Keratinocyte (primary cell): ENCODE results near the gene ZNF610. TPM values are rescaled to one million over a fixed set of nuclear protein-coding genes. Genes with fewer than 3 reads are reported as not detected.

Experiments
- DNase-seq: peaks from one replicate; pipeline ENCODE4 v3.0.0-alpha.2; 2011; ENCODE audit warnings: low read depth, missing footprints, low spot score
- FAIRE-seq: peaks from 2 replicates; lab custom pipeline; 2011; peaks lifted over from hg19 to GRCh38; lab: Jason Lieb, UNC
- H2AFZ ChIP-seq: 2 replicates; pipeline ENCODE4 v1.6.0; 2012; ENCODE audit warnings: low read length, control low read depth, inconsistent platforms; ENCODE audit not compliant: control insufficient read depth
- H3K27ac ChIP-seq: 2 replicates; pipeline ENCODE4 v1.5.1; 2011; ENCODE audit warnings: low read length; ENCODE audit not compliant: control insufficient read depth, insufficient read depth
- H3K27me3 ChIP-seq: 3 replicates; pipeline ENCODE4 v1.6.0; 2011; ENCODE audit warnings: low read length; ENCODE audit not compliant: control insufficient read depth, insufficient read depth; ENCODE audit errors: extremely low read depth
- H3K36me3 ChIP-seq, 2 experiments: 2 replicates in 1 of 2; 3 replicates in 1 of 2; pipeline ENCODE4 v1.5.1; 2011; ENCODE audit warnings: low read length in 2 of 2, mild to moderate bottlenecking in 1 of 2; ENCODE audit not compliant: control insufficient read depth in 2 of 2, insufficient read depth in 2 of 2; ENCODE audit errors: extremely low read depth in 1 of 2
- H3K4me1 ChIP-seq: 3 replicates; pipeline ENCODE4 v1.5.1; 2011; ENCODE audit warnings: low read length; ENCODE audit not compliant: control insufficient read depth, insufficient read depth; ENCODE audit errors: extremely low read depth
- H3K4me2 ChIP-seq: 3 replicates; pipeline ENCODE4 v1.6.0; 2011; ENCODE audit warnings: low read depth, low read length; ENCODE audit not compliant: control insufficient read depth, insufficient read depth; ENCODE audit errors: extremely low read depth
- H3K4me3 ChIP-seq, 3 experiments: fragments of 200-600 bp in 1 of 3; sonication (generic) in 1 of 3; 2 replicates in 2 of 3; 3 replicates in 1 of 3; pipeline ENCODE4 v1.5.1; 2011 to 2016; ENCODE audit warnings: low read length in 3 of 3, mild to moderate bottlenecking in 3 of 3, control low read depth in 2 of 3, inconsistent platforms in 1 of 3, low read depth in 1 of 3, mixed read lengths in 1 of 3, mixed run types in 1 of 3, moderate library complexity in 1 of 3; ENCODE audit not compliant: control insufficient read depth in 2 of 3, insufficient read depth in 2 of 3; ENCODE audit errors: extremely low read depth in 1 of 3
- H3K79me2 ChIP-seq: 2 replicates; pipeline ENCODE4 v1.6.0; 2012; ENCODE audit warnings: low read length; ENCODE audit not compliant: control insufficient read depth, insufficient read depth
- H3K9ac ChIP-seq: 3 replicates; pipeline ENCODE4 v1.6.0; 2011; ENCODE audit warnings: low read length; ENCODE audit not compliant: control insufficient read depth, insufficient read depth; ENCODE audit errors: extremely low read depth
- H3K9me1 ChIP-seq: 3 replicates; pipeline ENCODE4 v1.6.0; 2011; ENCODE audit warnings: low read length; ENCODE audit not compliant: control insufficient read depth, insufficient read depth; ENCODE audit errors: extremely low read depth
- H3K9me3 ChIP-seq: 2 replicates; pipeline ENCODE4 v1.5.1; 2012; ENCODE audit warnings: low read depth, low read length; ENCODE audit not compliant: control insufficient read depth
- H4K20me1 ChIP-seq: 3 replicates; pipeline ENCODE4 v1.6.0; 2011; ENCODE audit warnings: low read length; ENCODE audit not compliant: control insufficient read depth, insufficient read depth; ENCODE audit errors: extremely low read depth
- EZH2 ChIP-seq: IDR thresholded peaks from one replicate; pipeline ENCODE4 v1.6.1; 2012; ENCODE audit warnings: inconsistent platforms, mild to moderate bottlenecking, low read length, moderate library complexity
- dilution Hi-C: fragments of 300-500 bp; cut with MboI; formaldehyde crosslinking; loops from one replicate; pipeline ENCODE4 v1.7.0; 2020; ENCODE audit warnings: low sequenced_read_pairs; ENCODE audit not compliant: extremely low pct_ligation_motif_present
- polyA plus RNA-seq, 5 experiments: library from polyadenylated mRNA; depleted of rRNA in 3 of 5; stranded (reverse) in 3 of 5; stranded (forward) in 1 of 5; unstranded in 1 of 5; fragments of >200 nt; gene quantifications; 1 replicate in 1 of 5; 2 replicates in 3 of 5; 3 replicates in 1 of 5; pipeline versions ENCODE4 v1.2.1 to v1.2.3, GENCODE V29; 2011 to 2012; ENCODE audit warnings: missing spikeins in 2 of 5, low read depth in 1 of 5, low replicate concordance in 1 of 5
- TF ChIP-seq, protein P1 (sequence below), 3 experiments: IDR thresholded peaks in 1 of 3; conservative IDR thresholded peaks in 1 of 3; optimal IDR thresholded peaks in 1 of 3; 2 replicates in 2 of 3; 3 replicates in 1 of 3; pipeline versions ENCODE3 to v1.5.1; 2011; ENCODE audit warnings: low read length in 3 of 3, mild to moderate bottlenecking in 3 of 3, moderate library complexity in 2 of 3, control low read depth in 1 of 3, inconsistent platforms in 1 of 3; ENCODE audit not compliant: insufficient read depth in 2 of 3; ENCODE audit errors: extremely low read depth in 1 of 3

Gene ZNF610
- polyA plus RNA-seq, 1 donor (not counting 4 experiments of a cell fraction or from before 2014, with no cell fraction given): 1.8 TPM

DNA sequence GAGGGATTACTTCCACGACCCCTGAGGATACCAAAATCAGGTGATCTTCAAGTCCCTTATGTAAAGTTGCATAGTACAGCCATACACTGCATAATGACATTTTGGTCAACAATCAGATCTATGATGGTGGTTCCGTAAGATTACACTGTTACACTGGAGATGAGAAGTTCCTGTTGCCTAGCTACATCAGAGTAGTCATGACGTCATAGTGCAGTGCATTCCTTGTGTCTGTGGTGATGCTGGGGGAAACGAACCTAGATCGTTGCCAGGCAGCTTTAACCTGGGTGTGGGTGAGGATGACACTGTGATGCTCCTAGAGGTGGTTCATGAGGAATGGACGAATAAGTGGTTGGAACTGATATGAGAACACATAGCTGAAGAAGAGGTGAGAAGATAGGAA lies 9.1 kb downstream of the ZNF610 start:
- TF ChIP-seq EZH2: no peak
- TF ChIP-seq, protein P1, sequence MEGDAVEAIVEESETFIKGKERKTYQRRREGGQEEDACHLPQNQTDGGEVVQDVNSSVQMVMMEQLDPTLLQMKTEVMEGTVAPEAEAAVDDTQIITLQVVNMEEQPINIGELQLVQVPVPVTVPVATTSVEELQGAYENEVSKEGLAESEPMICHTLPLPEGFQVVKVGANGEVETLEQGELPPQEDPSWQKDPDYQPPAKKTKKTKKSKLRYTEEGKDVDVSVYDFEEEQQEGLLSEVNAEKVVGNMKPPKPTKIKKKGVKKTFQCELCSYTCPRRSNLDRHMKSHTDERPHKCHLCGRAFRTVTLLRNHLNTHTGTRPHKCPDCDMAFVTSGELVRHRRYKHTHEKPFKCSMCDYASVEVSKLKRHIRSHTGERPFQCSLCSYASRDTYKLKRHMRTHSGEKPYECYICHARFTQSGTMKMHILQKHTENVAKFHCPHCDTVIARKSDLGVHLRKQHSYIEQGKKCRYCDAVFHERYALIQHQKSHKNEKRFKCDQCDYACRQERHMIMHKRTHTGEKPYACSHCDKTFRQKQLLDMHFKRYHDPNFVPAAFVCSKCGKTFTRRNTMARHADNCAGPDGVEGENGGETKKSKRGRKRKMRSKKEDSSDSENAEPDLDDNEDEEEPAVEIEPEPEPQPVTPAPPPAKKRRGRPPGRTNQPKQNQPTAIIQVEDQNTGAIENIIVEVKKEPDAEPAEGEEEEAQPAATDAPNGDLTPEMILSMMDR (optimal IDR thresholded peaks at IDR 0.05 in 1 of 3, IDR thresholded peaks at IDR 0.05 in 1 of 3, conservative IDR thresholded peaks at IDR 0.05 in 1 of 3; ENCODE audit: extremely low read depth in 1 of 3, insufficient read depth in 2 of 3, low read length in 3 of 3): no peak
- Histone ChIP-seq H3K27me3 (no peaks in the 10 kb centered on the region), H3K9me1 (no peaks in the 10 kb centered on the region), H3K36me3 (peaks cover 0 to 1% of the 10 kb centered on the region in 2 experiments), H3K9ac (no peak overlapping the region), H3K4me3 (no peak overlapping the region), H3K9me3 (peaks cover 7% of the 10 kb centered on the region), H2AFZ (no peak overlapping the region), H3K4me2 (no peak overlapping the region), H3K27ac (no peak overlapping the region), H3K79me2 (no peaks in the 10 kb centered on the region), H4K20me1 (no peaks in the 10 kb centered on the region), H3K4me1 (no peaks in the 10 kb centered on the region)
- no peak for DNase-seq
- dilution Hi-C loops: no loop called here
- no peak for FAIRE-seq

DNA sequence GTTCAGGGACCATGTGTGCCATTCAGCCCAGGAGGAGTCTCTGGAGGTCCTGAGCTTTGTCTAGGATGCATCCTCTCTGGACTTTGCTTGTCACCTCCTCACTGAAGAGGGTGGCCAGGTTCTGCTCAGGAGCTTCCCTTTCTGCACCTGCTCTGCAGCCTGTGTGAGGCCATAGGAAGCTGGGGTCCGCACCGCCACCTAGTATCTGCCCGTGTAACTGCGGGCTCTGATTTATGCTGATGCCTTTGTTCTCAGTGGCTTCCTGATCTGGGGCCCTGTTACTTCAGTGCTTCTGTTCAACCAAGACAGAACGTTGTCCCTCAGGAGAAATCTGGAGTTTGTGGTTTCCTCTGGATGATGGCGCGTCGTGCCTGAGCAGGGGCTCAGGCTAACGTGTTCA lies 15.5 kb downstream of the ZNF610 start:
- Histone ChIP-seq H2AFZ (no peak overlapping the region), H3K9me3 (peaks cover 8% of the 10 kb centered on the region)
- no peak for FAIRE-seq

More for the DNA sequence above, 15.5 kb downstream of the ZNF610 start:
- H3K4me1 ChIP-seq: no peaks in the 10 kb centered on the region
- H4K20me1 ChIP-seq: no peaks in the 10 kb centered on the region
- H3K27me3 ChIP-seq: no peaks in the 10 kb centered on the region
- no peaks in the 10 kb centered on the region for H3K9me1 ChIP-seq
- H3K27ac ChIP-seq: no peak overlapping the region
- peaks cover 0 to 3% of the 10 kb centered on the region in 2 experiments for H3K36me3 ChIP-seq
- no peak for TF ChIP-seq EZH2
- TF ChIP-seq, protein P1 (optimal IDR thresholded peaks at IDR 0.05 in 1 of 3, IDR thresholded peaks at IDR 0.05 in 1 of 3, conservative IDR thresholded peaks at IDR 0.05 in 1 of 3; ENCODE audit: extremely low read depth in 1 of 3, insufficient read depth in 2 of 3, low read length in 3 of 3): no peak
- no peak overlapping the region for H3K4me2 ChIP-seq
- dilution Hi-C loops: no loop called here
- H3K79me2 ChIP-seq: no peaks in the 10 kb centered on the region
- H3K9ac ChIP-seq: no peak overlapping the region
- no peak overlapping the region for H3K4me3 ChIP-seq
- no peak for DNase-seq
